ENCODE data around the gene SCG3. TPM values are rescaled to one million over a fixed set of nuclear protein-coding genes. Genes with fewer than 3 reads are reported as not detected.

SCG3 gene
- total and polyA plus RNA-seq, 10 donors, result 0.06 to 0.16 TPM; not detected in 8

DNA sequence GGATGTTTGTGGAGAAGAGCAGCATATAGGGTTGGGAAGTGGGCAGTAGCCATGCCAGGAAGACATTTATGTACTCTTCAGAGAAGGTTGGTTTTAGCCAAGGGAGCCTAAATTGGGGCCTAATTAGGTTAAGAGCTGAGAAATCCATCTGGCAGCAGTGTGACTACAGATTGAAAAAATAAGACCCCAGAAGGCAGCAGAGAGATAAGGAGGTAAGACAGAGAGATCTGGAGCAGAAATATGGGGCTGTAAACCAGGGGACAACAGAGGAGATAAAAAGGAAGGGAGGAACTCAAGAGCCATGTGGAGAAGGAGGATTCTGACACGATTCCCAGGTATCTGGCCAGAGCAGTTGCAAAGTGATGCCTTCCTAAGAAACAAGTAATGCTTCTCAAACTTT, 32.9 kb downstream of the SCG3 start:
- intact Hi-C loops (cut with DNase I; ENCODE audit: low total_unique reads), result no loop called here
- H3K27me3 ChIP-seq (replicated peaks in 1 of 7), result no peaks in the 10 kb centered on the region
- no peaks in the 10 kb centered on the region for H3K9me3 ChIP-seq
- H3K4me1 ChIP-seq, result no peaks in the 10 kb centered on the region
- no peak for DNase-seq
- TF ChIP-seq POLR2A (IDR thresholded peaks at IDR 0.05) (no peak), POLR2AphosphoS5 (IDR thresholded peaks at IDR 0.05) (no peak)
- TF ChIP-seq, protein P1, sequence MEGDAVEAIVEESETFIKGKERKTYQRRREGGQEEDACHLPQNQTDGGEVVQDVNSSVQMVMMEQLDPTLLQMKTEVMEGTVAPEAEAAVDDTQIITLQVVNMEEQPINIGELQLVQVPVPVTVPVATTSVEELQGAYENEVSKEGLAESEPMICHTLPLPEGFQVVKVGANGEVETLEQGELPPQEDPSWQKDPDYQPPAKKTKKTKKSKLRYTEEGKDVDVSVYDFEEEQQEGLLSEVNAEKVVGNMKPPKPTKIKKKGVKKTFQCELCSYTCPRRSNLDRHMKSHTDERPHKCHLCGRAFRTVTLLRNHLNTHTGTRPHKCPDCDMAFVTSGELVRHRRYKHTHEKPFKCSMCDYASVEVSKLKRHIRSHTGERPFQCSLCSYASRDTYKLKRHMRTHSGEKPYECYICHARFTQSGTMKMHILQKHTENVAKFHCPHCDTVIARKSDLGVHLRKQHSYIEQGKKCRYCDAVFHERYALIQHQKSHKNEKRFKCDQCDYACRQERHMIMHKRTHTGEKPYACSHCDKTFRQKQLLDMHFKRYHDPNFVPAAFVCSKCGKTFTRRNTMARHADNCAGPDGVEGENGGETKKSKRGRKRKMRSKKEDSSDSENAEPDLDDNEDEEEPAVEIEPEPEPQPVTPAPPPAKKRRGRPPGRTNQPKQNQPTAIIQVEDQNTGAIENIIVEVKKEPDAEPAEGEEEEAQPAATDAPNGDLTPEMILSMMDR (IDR thresholded peaks at IDR 0.05 in 8 of 11, conservative IDR thresholded peaks at IDR 0.05 in 3 of 11), result no peak
- H3K4me3 ChIP-seq, result no peak overlapping the region
- H3K27ac ChIP-seq, result no peak overlapping the region
- 87 to 100% (median 92%) methylated on average over 1 of the region's 1 CpG for WGBS, 5 donors
- no peaks in the 10 kb centered on the region for H3K36me3 ChIP-seq

DNA sequence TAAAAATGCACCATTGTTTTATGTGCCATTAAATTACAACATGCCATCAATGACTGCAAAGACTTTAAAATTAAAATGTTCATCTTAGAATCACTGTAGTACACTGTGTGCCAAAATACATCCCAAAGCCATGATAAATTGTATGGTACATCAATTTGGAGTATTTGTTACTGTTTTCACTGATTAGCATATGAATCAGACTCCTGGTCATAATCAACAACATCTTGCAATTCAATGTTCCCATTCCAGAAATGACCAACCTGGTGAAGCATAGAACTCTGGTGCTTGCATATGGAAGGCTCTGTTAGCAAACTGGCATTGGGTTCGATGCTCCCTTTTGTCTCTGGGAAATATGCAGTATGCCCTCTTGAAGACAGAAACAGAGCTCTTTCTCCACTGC, 33.6 kb downstream of the SCG3 start:
- H3K27me3 ChIP-seq (replicated peaks in 1 of 7), result no peaks in the 10 kb centered on the region
- 87 to 100% (median 93%) methylated on average over 1 of the region's 1 CpG for WGBS, 5 donors
- no peaks in the 10 kb centered on the region for H3K4me1 ChIP-seq
- no peak for DNase-seq
- H3K9me3 ChIP-seq, result no peaks in the 10 kb centered on the region
- H3K36me3 ChIP-seq, result peaks cover 0 to under 1% (median 0%) of the 10 kb centered on the region in 6 donors
- no peak overlapping the region for H3K4me3 ChIP-seq
- H3K27ac ChIP-seq, result no peak overlapping the region
- intact Hi-C loops (cut with DNase I; ENCODE audit: low total_unique reads), result no loop called here
- TF ChIP-seq, protein P1 (IDR thresholded peaks at IDR 0.05 in 8 of 11, conservative IDR thresholded peaks at IDR 0.05 in 3 of 11), result no peak
- no peak for TF ChIP-seq POLR2A (IDR thresholded peaks at IDR 0.05)
- TF ChIP-seq POLR2AphosphoS5 (IDR thresholded peaks at IDR 0.05), result no peak

DNA sequence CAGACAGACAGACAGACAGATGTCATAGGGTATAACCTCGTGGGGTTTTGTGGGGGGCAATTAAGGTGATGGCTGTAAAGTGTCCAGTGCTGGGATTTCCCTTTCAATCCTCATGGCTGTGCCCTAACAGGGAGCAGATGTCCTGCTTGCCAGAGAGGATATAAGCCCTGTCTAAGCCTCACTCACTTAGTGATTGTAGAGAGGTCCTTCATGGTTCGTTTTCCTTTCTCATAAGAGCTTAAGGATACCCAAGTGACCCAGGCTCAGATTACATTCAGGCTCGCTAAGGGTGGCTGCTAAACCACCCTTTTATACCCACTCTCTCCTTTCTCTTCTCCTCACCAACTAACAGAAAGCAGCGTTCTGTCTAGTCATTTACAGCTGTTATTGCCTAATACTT, 36.9 kb downstream of the SCG3 start:
- WGBS, 5 donors, result 56 to 86% (median 63%) methylated on average over 4 of the region's 4 CpGs
- intact Hi-C loops (cut with DNase I; ENCODE audit: low total_unique reads), result no loop called here
- peaks cover 0 to 30% (median 8%) of the 10 kb centered on the region in 6 donors for H3K36me3 ChIP-seq

DNA sequence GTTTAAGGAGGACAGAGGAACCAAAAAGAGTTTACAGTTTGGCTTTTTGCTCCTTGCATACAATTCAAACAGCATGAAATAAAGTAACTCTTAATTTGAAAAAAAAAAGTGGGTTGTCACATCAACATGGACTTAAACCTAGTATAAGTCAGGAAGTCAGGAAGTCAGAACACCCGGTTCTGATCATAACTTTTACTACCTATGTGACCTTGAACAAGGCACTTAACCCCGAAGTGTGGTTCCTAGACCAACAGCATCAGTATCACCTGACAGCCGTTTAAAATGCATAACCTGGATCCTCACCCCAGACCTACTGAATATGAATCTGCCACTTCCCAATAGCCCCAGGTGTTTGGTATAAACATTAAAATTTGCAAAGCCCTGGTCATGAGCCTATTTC, 37.4 kb downstream of the SCG3 start:
- intact Hi-C loops (cut with DNase I; ENCODE audit: low total_unique reads), result no loop called here
- DNase-seq, result no peak
- TF ChIP-seq, protein P1 (IDR thresholded peaks at IDR 0.05 in 8 of 11, conservative IDR thresholded peaks at IDR 0.05 in 3 of 11), result no peak
- TF ChIP-seq POLR2AphosphoS5 (IDR thresholded peaks at IDR 0.05) (no peak), POLR2A (IDR thresholded peaks at IDR 0.05) (no peak)

More for the DNA sequence above, 36.9 kb downstream of the SCG3 start:
- no peaks in the 10 kb centered on the region for H3K9me3 ChIP-seq
- DNase-seq, result no peak
- no peaks in the 10 kb centered on the region for H3K27me3 ChIP-seq (replicated peaks in 1 of 7)
- H3K4me1 ChIP-seq, result peaks cover 0 to 18% (median 2%) of the 10 kb centered on the region in 6 donors
- no peak overlapping the region for H3K27ac ChIP-seq
- no peak overlapping the region for H3K4me3 ChIP-seq
- TF ChIP-seq POLR2AphosphoS5 (IDR thresholded peaks at IDR 0.05) (no peak), POLR2A (IDR thresholded peaks at IDR 0.05) (no peak)
- TF ChIP-seq, protein P1 (IDR thresholded peaks at IDR 0.05 in 8 of 11, conservative IDR thresholded peaks at IDR 0.05 in 3 of 11), result no peak

More for the DNA sequence above, 37.4 kb downstream of the SCG3 start:
- no peaks in the 10 kb centered on the region for H3K27me3 ChIP-seq (replicated peaks in 1 of 7)
- H3K27ac ChIP-seq, result no peak overlapping the region
- H3K9me3 ChIP-seq, result no peaks in the 10 kb centered on the region
- H3K4me3 ChIP-seq, result no peak overlapping the region
- H3K36me3 ChIP-seq, result peaks cover 0 to 35% (median 10%) of the 10 kb centered on the region in 6 donors
- WGBS, 5 donors, result 58 to 75% (median 67%) methylated on average over 3 of the region's 3 CpGs
- peaks cover 0 to 23% (median 2%) of the 10 kb centered on the region in 6 donors for H3K4me1 ChIP-seq

Measured in spleen (tissue), 11 donors.